Mesodermal cell (in vitro differentiated cells): ENCODE data around the gene SNCAIP.
A peak's percentile ranks its signal among the peaks of the same experiment; 100 is the strongest.

Experiments used
- H3K27ac ChIP-seq: 2 replicates; pipeline ENCODE4 v1.7.0; 2013; ENCODE audit warnings: mild to moderate bottlenecking, low read depth, low read length, moderate library complexity; ENCODE audit not compliant: severe bottlenecking
- H3K36me3 ChIP-seq: 2 replicates; pipeline ENCODE4 v1.7.1; 2013; ENCODE audit warnings: mild to moderate bottlenecking, low read length, moderate library complexity; ENCODE audit not compliant: control insufficient read depth, insufficient read depth
- H3K4me1 ChIP-seq: one replicate; pipeline ENCODE4 v1.7.1; 2013; ENCODE audit warnings: mild to moderate bottlenecking, low read length; ENCODE audit not compliant: insufficient read depth, control insufficient read depth, poor library complexity, severe bottlenecking
- H3K4me3 ChIP-seq: 2 replicates; pipeline ENCODE4 v1.7.0; 2013; ENCODE audit warnings: low read length, control low read depth, mild to moderate bottlenecking; ENCODE audit not compliant: insufficient read depth, poor library complexity, severe bottlenecking; ENCODE audit errors: extremely low read depth
- H3K9me3 ChIP-seq: 2 replicates; pipeline ENCODE4 v1.7.1; 2013; ENCODE audit warnings: mild to moderate bottlenecking, low read length, moderate library complexity; ENCODE audit not compliant: control insufficient read depth
- WGBS, 2 experiments: methylation state at CpG; one replicate each; pipeline ENCODE4 v1.1.5; 2013; ENCODE audit warnings: missing lambda C conversion rate in 2 of 2; ENCODE audit not compliant: insufficient coverage in 2 of 2; 5-methylcytosine and 5-hydroxymethylcytosine counted together

Gene SNCAIP

GRCh38 chr5:122314036-122314435 lies 2.0 kb downstream of the SNCAIP start:
- Histone ChIP-seq H3K4me1 (peaks cover 4% of the 10 kb centered on the region), H3K9me3 (peaks cover 4% of the 10 kb centered on the region), H3K27ac (no peak overlapping the region), H3K4me3 (no peak overlapping the region), H3K36me3 (no peaks in the 10 kb centered on the region)
- whole genome bisulfite sequencing, 2 experiments = no CpG with 5 or more reads among the region's 2 CpGs

- Histone ChIP-seq H3K27ac (no peak overlapping the region), H3K9me3 (peaks cover 4% of the 10 kb centered on the region), H3K4me3 (no peak overlapping the region), H3K36me3 (no peaks in the 10 kb centered on the region), H3K4me1 (peaks cover 4% of the 10 kb centered on the region)
- 79 to 86% methylated on average over 1 of the region's 1 CpG for WGBS, 2 experiments
Observed at GRCh38 chr5:122315521-122315920, 3.5 kb downstream of the SNCAIP start.

GRCh38 chr5:122316656-122317055 lies 4.6 kb downstream of the SNCAIP start:
- H3K36me3 ChIP-seq = no peaks in the 10 kb centered on the region
- WGBS, 2 experiments = 91 to 98% methylated on average over 5 to 8 of the region's 8 CpGs
- peaks cover 4% of the 10 kb centered on the region for H3K4me1 ChIP-seq
- H3K27ac ChIP-seq = no peak overlapping the region
- peaks cover 4% of the 10 kb centered on the region for H3K9me3 ChIP-seq
- no peak overlapping the region for H3K4me3 ChIP-seq

GRCh38 chr5:122319897-122320296 lies 7.9 kb downstream of the SNCAIP start:
- Histone ChIP-seq H3K27ac (no peak overlapping the region), H3K9me3 (peaks cover 3% of the 10 kb centered on the region), H3K4me1 (no peaks in the 10 kb centered on the region), H3K36me3 (no peaks in the 10 kb centered on the region), H3K4me3 (no peak overlapping the region)
- 75 to 88% methylated on average over 1 to 2 of the region's 2 CpGs for WGBS, 2 experiments

- Histone ChIP-seq H3K36me3 (no peaks in the 10 kb centered on the region), H3K27ac (no peak overlapping the region), H3K9me3 (no peaks in the 10 kb centered on the region), H3K4me1 (no peaks in the 10 kb centered on the region), H3K4me3 (no peak overlapping the region)
- WGBS, 2 experiments = 89 to 100% methylated on average over 1 of the region's 2 CpGs
Observed at GRCh38 chr5:122321921-122322320, 9.9 kb downstream of the SNCAIP start.

DNA sequence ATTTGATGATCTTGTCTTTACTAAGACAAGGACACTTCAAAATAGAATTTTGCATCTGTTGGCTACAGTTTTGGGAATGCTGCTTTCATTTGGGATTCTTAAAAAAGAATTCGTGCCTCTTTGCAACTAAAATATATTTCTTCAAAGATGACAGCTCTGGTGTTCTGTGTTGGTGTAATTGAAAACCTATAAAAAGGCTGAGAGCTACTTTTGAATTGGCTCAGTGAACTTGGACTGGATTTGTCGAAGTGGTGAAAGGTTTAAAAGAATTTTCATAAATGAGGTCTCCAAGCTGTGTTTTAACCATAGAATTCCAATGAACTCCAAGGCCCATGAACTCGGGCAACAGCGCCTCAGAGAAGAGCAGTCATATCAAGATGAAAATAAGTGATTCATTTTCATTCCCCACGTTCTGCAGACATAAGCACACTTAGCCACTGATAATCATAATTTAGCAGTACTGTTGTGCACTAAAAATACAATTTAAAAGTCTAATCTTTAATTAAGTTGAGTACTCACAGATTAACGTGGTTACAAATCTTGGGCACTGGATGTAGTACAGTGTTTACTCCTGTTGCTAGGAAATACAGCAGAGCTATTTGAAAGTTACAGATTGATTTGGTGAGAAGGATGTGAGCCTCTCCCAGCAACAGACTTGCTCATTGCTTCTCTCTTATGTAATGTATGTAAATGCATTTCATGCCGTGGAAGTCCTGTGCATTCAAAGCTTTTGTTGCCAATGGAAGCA lies 10.9 kb downstream of the SNCAIP start:
- Histone ChIP-seq H3K36me3 (no peaks in the 10 kb centered on the region), H3K9me3 (no peaks in the 10 kb centered on the region), H3K4me3 (no peak overlapping the region), H3K4me1 (no peaks in the 10 kb centered on the region), H3K27ac (peak overlapping the region; percentile 41)
- WGBS, 2 experiments = 63 to 88% methylated on average over 2 to 3 of the region's 7 CpGs

GRCh38 chr5:122323738-122324137 lies 11.7 kb downstream of the SNCAIP start:
- Histone ChIP-seq H3K4me1 (no peaks in the 10 kb centered on the region), H3K36me3 (no peaks in the 10 kb centered on the region), H3K9me3 (no peaks in the 10 kb centered on the region), H3K4me3 (no peak overlapping the region), H3K27ac (no peak overlapping the region)
- WGBS, 2 experiments = 100% methylated on average over 4 of the region's 4 CpGs; no CpG with 5 or more reads in 1 of the 2 experiments

DNA sequence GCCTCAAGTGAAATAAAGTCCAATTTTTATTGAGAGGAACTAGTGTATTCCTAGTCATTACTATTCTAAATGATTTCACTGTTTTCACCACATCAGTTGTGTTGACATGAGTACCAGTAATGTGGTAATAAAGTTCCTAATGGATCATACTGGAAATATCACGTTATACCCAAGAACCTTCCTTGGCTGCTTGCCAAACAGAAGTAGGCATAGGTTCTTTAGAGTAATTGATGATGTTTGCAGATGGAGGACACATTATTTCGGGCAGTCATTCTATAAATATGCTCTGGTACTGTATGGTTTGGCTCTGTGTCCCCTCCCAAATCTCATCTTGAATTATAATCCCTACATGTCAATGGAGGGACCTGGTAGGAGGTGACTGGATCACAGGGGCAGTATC lies 15.1 kb downstream of the SNCAIP start:
- H3K9me3 ChIP-seq = no peaks in the 10 kb centered on the region
- H3K36me3 ChIP-seq = no peaks in the 10 kb centered on the region
- no peak overlapping the region for H3K27ac ChIP-seq
- 100% methylated on average over 1 of the region's 2 CpGs; no CpG with 5 or more reads in 1 of the 2 experiments for WGBS, 2 experiments
- H3K4me1 ChIP-seq = peaks cover 3% of the 10 kb centered on the region
- no peak overlapping the region for H3K4me3 ChIP-seq

- 96 to 100% methylated on average over 4 of the region's 6 CpGs for WGBS, 2 experiments
- Histone ChIP-seq H3K4me1 (peaks cover 10% of the 10 kb centered on the region), H3K36me3 (no peaks in the 10 kb centered on the region), H3K9me3 (no peaks in the 10 kb centered on the region), H3K4me3 (no peak overlapping the region), H3K27ac (no peak overlapping the region)
Observed at GRCh38 chr5:122330881-122331280, 18.8 kb downstream of the SNCAIP start.

DNA sequence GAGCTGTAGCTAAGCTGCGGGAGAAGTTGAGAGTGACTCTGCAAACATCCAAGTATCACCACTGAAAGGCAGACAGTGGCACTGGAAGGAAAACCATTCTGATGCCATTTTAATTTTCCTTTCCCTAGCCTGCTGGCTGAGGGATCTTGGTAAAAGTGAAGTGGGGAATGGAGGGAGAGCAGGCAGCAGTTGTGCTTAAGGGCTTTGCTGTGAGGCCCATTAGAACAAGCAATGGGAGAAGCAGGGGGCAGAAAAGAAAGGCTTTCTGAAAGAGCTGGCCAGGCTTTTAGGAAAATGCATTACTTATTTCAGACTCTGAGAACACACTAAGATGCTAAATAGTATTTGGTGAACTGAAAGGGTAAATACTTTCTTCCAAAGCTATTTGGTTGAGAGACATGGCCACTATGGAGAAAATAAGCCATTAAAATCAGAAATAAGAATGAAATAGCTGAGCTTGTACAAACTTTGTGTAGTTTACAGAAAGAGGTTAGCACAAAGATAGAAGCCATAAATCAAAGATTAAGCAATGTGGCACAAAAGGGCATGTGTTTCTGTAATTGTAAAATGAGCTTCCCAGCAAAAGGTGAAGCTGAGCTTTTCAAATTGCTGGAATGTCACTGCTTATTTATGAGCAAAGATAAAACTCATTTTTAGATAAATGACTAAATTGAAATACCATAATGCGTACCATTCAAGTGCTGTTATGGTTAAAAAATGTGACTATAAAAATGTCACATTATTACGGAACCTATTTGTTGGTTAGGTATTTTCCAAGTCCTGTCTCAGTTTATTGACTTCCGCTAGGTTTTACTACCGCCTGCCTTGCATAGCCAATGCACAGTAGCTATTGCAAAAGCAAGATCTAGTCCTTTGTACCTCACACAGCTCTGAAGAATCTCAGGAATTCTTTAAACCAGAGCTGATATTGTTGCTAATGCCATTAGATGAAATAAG lies 20.8 kb downstream of the SNCAIP start:
- no peaks in the 10 kb centered on the region for H3K9me3 ChIP-seq
- H3K4me3 ChIP-seq = no peak overlapping the region
- H3K27ac ChIP-seq = peak overlapping the region; percentile 34
- 80 to 100% methylated on average over 2 to 4 of the region's 5 CpGs for WGBS, 2 experiments
- H3K4me1 ChIP-seq = peaks cover 10% of the 10 kb centered on the region
- no peaks in the 10 kb centered on the region for H3K36me3 ChIP-seq
